Activated T-cell treated with anti-CD3 and anti-CD28 coated beads for 4 hours (primary cell): ENCODE results near the gene OR13J1.
"Not testable (repeated sequence)": the region's sequence is repeated elsewhere in the genome, so short reads cannot be mapped to it uniquely, and the experiment has no call there.

Source experiments
- DNase-seq: peaks from one replicate; pipeline ENCODE4 v3.0.0-alpha.2; 2020

Gene OR13J1

GRCh38 chr9:35870351-35870923, at the start of gene OR13J1:
Gene OR13J1 (minus strand): TSS chr9:35870401. CDS start chr9:35870401, 0 bp downstream.
- DNase-seq, result no peak

DNA sequence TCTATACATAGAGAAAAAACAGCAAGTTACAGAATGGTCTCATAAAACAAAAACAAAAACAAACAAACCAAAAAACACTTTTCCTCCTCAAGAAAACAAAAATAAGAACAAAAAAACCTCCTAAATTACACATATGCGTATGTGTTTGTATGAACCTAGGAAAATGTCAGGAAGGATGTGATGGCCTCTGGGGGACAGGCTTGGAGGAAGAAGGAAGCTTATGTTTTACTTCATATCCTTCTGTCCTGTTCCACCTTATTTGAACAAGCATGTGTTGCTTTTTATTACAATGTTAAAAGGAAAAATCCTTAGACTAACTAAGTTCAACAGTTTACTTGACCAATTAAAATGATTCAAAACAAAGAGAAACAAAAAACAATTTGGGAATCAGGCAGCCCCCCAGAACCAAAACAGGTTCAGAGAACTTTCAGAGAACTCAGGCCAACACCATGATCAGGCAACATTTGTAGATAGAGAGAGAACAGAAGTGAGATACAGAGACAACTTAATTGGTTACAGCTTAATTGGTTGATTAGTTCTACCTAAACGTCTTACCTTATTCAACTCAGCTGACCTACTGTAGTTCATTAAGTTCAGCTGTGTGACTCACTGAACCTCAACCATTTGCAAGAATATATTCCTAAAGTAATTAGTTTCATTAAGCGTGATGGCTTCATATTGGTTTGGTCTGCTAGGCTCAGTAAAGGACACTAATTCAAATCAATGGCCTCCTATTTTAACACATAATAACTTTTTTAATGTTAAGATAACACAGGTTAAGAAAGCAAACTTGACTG, 49.2 kb upstream of the OR13J1 start:
- no peak for DNase-seq

- DNase-seq, result no peak
Observed at GRCh38 chr9:35918780-35919179, 48.6 kb upstream of the OR13J1 start.

GRCh38 chr9:35917261-35917660, 47.1 kb upstream of the OR13J1 start:
- no peak for DNase-seq

DNA sequence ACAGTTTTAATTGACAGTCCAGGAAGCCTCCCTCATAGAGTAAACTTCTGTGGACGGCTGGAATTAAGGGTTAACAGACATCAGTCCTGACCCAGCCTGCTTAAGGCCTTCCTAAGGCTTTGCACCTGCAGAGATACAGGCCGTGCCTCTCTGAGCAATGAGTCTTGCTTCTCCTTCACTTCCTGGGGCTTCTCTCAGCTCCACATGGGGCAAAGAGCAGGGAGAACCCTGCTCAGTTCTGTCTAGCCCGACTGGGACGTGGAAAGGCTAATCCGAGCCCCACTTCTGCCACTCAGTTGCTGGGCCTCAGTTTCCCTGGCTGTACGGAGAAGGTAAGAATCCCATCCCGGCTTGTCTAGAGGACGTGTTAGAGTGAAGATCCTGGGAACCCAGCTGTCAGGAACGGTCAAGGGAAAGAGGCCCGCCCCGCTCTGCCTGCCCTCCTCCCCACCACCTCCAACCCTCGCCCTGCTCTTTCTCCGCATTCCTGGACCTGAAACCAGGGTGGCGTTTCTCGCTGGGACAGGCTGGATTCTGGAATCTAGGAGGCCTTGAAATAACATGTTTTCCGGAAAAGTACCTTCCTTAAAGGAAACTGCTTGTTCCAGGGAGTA, 45.6 kb upstream of the OR13J1 start:
- no peak for DNase-seq

DNA sequence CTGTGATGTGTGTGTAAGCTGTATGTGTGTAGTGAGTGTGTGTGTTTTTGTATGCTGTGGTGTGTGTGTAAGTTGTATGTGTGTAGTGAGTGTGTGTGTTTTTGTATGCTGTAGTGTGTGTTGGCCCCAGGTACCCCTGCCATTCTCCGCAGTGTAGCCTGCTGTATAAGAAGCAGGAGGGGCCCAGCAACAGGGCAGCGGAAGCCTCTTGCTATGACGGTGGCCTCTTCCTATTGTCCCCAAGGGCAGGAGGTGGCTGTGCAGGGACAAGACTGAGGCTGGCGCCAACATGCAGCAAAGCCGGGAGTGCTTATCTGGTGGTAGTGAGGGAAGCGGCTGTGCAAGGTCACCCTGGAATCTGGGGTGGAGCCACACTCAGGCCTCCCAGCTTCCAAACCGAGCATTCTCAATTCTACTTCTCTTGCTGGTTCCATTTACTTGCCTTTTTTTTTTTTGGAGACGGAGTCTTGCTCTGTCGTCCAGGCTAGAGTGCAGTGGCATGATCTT, 44.2 kb upstream of the OR13J1 start:
- DNase-seq, result no peak

- DNase-seq, result not testable (repeated sequence)
Observed at GRCh38 chr9:35913429-35913828, 43.2 kb upstream of the OR13J1 start.

DNA sequence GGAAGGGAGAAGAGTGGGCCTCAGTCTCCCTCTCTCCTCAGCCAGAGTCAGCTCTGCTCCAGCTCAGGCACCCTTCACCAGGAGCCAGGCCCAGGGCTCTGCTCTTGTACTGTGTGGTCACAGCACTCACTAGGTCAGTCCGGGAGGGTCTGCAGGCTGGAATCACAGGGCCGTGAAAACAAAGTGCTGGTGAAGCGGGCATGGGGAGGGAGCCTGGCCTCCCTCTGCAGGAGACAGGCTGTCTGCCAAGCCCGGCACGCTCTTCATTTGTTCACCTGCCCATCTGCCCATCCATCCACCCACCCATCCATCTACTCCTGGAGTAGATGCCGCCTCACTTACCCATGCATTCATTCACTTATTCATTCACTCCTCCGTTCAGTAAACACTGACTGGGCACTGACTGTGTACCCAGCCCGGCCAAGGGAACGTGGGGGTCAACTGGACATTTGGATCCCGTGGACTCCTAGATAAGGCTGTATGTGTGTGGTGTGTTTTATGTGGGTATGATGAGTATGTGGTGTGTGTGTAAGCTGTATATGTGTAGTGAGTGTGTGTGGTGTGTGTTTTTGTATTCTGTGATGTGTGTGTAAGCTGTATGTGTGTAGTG, 42.7 kb upstream of the OR13J1 start:
- no peak for DNase-seq

DNA sequence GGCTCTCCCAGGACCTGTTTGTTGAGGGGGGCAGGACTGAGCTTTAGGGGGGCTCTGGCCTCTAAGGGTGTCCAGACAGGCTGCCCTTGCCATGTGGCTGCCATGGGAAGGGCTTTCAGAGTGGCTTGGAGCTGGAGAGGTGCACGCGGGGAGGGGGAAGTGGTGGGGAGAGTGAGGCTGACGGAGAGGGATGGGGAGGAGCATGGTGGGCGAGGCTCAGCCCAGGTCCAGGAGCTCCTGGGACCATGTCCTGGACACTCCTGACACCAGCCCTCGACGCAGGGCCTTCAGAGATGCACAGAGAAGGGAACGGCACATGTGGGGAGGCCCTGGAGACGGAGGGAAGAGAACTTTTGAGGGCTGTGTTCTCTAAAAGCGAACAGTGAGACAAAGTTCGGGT, 41.5 kb upstream of the OR13J1 start:
- DNase-seq, result no peak

- DNase-seq, result peak; percentile 26
Observed at GRCh38 chr9:35910613-35911359, 40.6 kb upstream of the OR13J1 start.

- no peak for DNase-seq
Observed at GRCh38 chr9:35909687-35910612, 39.7 kb upstream of the OR13J1 start.

GRCh38 chr9:35909274-35909673, 39.1 kb upstream of the OR13J1 start, which contains the start of gene SPAAR:
Gene SPAAR (plus strand): TSS chr9:35909490. CDS start chr9:35910464, 974 bp downstream.
- DNase-seq, result no peak

- DNase-seq, result no peak
Observed at GRCh38 chr9:35908504-35909125, 38.4 kb upstream of the OR13J1 start.

- no peak for DNase-seq
Observed at GRCh38 chr9:35907711-35908503, 37.7 kb upstream of the OR13J1 start.

- DNase-seq, result no peak
Observed at GRCh38 chr9:35906923-35907699, 36.9 kb upstream of the OR13J1 start.

- no peak for DNase-seq
Observed at GRCh38 chr9:35905912-35906679, 35.9 kb upstream of the OR13J1 start, which contains the start of gene HRCT1. Gene HRCT1 (plus strand): TSS chr9:35906202. CDS start chr9:35906288, 86 bp downstream.

DNA sequence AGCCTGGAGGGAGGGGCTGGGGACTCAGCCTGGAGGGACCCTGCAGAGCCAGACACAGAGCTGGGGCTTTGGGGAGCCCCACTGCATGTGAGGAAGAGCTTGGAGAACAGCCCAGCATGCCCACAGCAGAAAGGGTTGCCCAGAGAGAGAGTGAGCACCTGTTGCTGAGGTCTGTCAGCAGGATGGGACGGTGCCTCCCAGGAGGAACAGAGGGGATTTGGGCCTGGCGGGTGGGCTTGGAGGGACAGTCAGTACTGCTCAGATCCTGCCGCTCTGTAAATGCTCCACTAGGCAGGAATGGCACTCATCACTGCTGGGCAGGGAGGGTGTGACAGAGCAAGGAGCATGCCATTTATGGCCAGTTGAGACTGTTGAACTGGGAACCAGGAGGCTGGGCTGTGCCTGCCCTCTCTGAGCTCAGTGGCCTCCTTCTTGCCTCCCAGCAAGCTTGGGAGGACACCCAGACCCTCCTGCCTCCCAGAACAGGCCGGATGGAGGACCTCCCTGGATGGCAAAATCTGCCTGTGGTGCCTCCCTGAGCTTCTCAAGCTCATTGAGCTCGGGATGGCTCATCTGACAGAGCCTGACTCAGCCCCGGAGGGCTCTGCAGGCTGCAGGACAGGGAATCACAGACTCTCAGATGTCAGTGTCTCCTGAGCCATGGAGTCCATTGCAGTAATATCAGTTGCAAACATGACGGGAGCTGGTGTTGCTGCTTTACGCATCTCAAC, 35.0 kb upstream of the OR13J1 start:
- DNase-seq, result no peak

DNA sequence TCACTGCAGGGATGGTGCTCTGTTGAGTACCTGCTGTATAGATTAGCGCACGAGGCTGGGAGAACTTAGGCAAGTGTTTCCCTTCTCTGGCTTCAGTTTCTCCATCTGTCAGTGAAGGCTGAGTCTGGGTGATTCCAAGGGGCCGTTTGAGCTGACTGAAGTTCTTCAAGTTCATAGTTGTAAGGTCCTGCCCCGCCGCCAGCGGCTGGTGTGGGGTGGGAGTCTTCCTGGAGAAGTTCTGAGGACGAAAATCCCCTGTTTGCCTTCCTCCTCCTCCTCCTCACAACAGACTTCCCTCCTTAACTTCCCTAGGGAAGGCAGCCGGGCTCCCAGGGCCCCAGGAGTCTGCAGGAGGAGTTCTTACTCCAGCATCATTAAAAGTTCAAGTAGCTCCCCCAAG, 34.1 kb upstream of the OR13J1 start:
- no peak for DNase-seq
